Measurements from ENCODE around the gene CABP1. TPM values are rescaled to one million over a fixed set of nuclear protein-coding genes. Genes with fewer than 3 reads are reported as not detected.

The CABP1 gene
- total RNA-seq, 1 donor from 2014 or later: 4.2 TPM

DNA sequence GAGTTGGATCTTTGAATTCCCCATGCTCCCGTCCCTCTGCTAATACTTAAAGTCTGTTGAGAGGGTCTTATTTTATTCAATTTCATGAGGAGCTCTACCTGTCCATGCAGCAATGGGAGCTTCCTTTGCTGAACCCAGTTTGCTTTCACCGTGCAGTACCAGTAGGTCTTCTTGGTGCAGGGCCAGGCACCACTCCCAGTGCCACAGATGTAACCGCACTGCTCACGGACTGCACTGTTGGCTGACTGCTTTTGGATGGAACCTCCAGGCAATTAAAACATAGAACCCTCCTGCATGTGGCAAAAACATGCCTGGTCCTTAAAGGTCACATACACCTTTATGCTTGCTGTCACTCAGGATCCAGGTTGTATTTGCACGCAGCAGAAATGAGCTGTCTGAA lies 9.3 kb upstream of the CABP1 start:
- intact Hi-C loops (cut with micrococcal nuclease): no loop called here
- DNase-seq: no peak

DNA sequence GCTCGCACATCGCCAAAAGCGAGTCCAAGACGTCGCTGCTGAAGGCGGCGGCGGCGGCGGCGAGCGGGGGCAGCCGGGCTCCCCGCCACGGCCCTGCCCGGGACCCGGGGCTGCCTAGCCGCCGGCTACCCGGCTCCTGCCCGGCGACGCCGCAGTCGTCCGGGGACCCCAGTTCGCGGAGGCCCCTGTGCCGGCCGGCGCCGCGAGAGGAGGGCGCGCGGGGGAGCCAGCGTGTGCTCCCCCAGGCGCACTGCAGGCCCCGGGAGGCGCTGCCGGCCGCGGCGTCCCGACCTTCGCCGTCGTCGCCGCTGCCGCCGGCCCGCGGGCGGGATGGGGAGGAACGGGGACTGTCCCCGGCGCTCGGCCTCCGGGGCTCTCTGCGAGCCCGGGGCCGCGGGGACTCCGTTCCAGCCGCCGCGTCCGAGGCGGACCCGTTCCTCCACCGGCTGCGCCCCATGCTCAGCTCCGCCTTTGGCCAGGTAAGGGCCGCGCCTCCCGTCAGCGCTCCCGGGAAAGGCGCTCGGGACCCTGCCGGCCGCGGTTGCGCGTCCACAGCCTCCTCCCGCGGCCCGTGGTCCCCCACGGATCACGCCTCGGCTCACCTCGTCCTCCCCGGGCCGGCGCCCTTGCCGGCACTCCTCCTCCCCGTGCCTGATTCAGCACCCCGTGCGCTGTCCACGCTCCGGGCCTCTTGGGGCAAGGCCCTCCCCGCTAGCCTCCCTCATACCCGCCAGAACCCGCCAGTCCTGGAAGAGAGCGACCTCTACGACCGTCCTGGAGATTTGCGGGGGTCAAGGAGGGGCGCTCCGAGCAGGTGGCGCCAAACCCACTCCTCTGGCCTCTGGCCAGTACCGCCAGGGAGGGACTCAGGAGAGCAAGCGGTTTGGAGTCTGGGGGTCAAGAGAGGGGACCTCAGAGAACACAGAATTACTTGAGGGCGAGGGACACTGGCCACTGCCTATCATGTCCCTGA lies 721 bp downstream of the CABP1 start:
- intact Hi-C loops (cut with micrococcal nuclease): loop anchor here (10.0 kb wide), 1 partner anchor 334 kb away; the partner anchor contains the start of gene HNF1A
- DNase-seq: peak; percentile 43
- Histone ChIP-seq H3K27ac (replicated peaks) (no peak overlapping the region), H3K4me3 (peak overlapping the region; percentile 66), H3K27me3 (ENCODE audit: low read depth) (peaks cover 66% of the 10 kb centered on the region), H3K4me1 (peaks cover 15% of the 10 kb centered on the region), H3K9me3 (replicated peaks) (no peaks in the 10 kb centered on the region), H3K36me3 (no peaks in the 10 kb centered on the region)
- TF ChIP-seq, protein P1, sequence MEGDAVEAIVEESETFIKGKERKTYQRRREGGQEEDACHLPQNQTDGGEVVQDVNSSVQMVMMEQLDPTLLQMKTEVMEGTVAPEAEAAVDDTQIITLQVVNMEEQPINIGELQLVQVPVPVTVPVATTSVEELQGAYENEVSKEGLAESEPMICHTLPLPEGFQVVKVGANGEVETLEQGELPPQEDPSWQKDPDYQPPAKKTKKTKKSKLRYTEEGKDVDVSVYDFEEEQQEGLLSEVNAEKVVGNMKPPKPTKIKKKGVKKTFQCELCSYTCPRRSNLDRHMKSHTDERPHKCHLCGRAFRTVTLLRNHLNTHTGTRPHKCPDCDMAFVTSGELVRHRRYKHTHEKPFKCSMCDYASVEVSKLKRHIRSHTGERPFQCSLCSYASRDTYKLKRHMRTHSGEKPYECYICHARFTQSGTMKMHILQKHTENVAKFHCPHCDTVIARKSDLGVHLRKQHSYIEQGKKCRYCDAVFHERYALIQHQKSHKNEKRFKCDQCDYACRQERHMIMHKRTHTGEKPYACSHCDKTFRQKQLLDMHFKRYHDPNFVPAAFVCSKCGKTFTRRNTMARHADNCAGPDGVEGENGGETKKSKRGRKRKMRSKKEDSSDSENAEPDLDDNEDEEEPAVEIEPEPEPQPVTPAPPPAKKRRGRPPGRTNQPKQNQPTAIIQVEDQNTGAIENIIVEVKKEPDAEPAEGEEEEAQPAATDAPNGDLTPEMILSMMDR (IDR thresholded peaks at IDR 0.05; ENCODE audit: borderline replicate concordance): no peak

More for the DNA sequence above, 9.3 kb upstream of the CABP1 start:
- H3K4me1 ChIP-seq: no peaks in the 10 kb centered on the region
- H3K27ac ChIP-seq (replicated peaks): no peak overlapping the region
- no peaks in the 10 kb centered on the region for H3K36me3 ChIP-seq
- peaks cover 15% of the 10 kb centered on the region for H3K27me3 ChIP-seq (ENCODE audit: low read depth)
- TF ChIP-seq, protein P1 (IDR thresholded peaks at IDR 0.05; ENCODE audit: borderline replicate concordance): no peak
- H3K9me3 ChIP-seq (replicated peaks): no peaks in the 10 kb centered on the region
- H3K4me3 ChIP-seq: no peak overlapping the region

DNA sequence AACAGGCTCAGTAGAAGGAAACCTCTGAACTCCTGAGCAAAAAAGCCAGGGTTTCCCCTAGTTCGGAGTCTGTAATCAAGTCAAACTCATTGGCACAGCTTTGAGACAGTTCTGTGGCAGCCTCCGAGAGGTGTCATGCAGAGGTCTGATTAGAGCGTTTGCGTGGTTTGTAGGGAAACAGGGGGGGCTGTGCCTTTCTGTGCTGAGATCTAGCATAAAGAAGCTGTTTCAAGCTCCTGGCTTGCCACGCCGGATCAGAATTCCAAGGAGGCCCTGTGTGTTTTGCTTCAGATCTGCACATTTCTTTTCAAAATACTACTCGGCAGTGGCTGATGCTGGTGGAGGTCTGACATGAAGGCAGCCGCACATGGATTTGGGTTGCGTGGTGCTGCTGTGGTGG lies 1.7 kb downstream of the CABP1 start:
- no peak for DNase-seq
- Histone ChIP-seq H3K27me3 (ENCODE audit: low read depth) (peaks cover 66% of the 10 kb centered on the region), H3K27ac (replicated peaks) (no peak overlapping the region), H3K4me3 (no peak overlapping the region), H3K36me3 (no peaks in the 10 kb centered on the region), H3K4me1 (peaks cover 15% of the 10 kb centered on the region), H3K9me3 (replicated peaks) (no peaks in the 10 kb centered on the region)
- TF ChIP-seq, protein P1 (IDR thresholded peaks at IDR 0.05; ENCODE audit: borderline replicate concordance): no peak
- intact Hi-C loops (cut with micrococcal nuclease): loop anchor here (10.0 kb wide), 1 partner anchor 333 kb away; the partner anchor contains the start of gene HNF1A

DNA sequence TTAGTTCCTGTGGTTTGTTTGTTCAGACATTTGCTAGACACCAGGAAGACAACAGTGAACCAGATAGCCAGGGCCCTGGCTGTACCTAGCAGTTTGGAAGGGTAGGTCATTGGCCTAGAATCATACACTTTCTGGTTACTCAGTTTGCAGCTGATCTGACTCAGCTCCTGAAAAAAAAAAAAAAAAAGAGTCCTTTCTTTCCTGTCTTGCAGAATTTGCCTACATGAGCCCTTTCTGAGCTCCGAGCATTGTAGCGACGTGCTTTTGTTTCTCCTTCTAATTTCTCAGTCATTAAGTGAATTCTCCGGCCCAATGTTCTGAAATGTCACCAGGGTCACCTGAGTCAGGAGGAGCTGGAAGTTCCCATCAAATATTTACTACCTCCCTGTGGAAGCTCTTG lies 2.4 kb downstream of the CABP1 start:
- Histone ChIP-seq H3K36me3 (no peaks in the 10 kb centered on the region), H3K27me3 (ENCODE audit: low read depth) (peaks cover 66% of the 10 kb centered on the region), H3K9me3 (replicated peaks) (no peaks in the 10 kb centered on the region), H3K4me3 (no peak overlapping the region), H3K4me1 (peaks cover 15% of the 10 kb centered on the region), H3K27ac (replicated peaks) (no peak overlapping the region)
- intact Hi-C loops (cut with micrococcal nuclease): loop anchor here (10.0 kb wide), 1 partner anchor 332 kb away; the partner anchor contains the start of gene HNF1A
- TF ChIP-seq, protein P1 (IDR thresholded peaks at IDR 0.05; ENCODE audit: borderline replicate concordance): no peak
- no peak for DNase-seq

DNA sequence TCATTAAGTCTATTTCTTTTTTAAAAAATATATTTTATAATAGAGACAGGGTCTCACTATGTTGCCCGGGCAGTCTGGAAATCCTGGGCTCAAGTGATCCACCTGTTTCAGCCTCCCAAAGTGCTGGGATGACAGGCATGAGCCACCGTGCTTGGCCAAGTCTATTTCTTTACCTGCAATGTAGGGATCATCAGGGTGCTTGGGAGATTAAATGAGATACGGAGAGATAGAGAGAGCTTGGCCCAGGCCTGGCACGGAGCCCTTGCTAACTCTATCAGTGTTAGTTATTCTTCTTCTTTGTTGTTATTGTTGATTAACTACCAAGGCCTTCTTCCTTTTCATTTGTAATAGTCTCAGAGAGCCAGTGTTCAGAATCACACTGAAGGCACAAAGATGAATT lies 3.1 kb downstream of the CABP1 start:
- TF ChIP-seq, protein P1 (IDR thresholded peaks at IDR 0.05; ENCODE audit: borderline replicate concordance): no peak
- intact Hi-C loops (cut with micrococcal nuclease): loop anchor here (10.0 kb wide), 1 partner anchor 331 kb away; the partner anchor contains the start of gene HNF1A
- no peak overlapping the region for H3K27ac ChIP-seq (replicated peaks)
- no peak overlapping the region for H3K4me3 ChIP-seq
- H3K27me3 ChIP-seq (ENCODE audit: low read depth): peaks cover 66% of the 10 kb centered on the region
- no peaks in the 10 kb centered on the region for H3K36me3 ChIP-seq
- DNase-seq: no peak
- H3K4me1 ChIP-seq: peaks cover 17% of the 10 kb centered on the region
- H3K9me3 ChIP-seq (replicated peaks): no peaks in the 10 kb centered on the region

Measured in left ventricle myocardium inferior (tissue), 1 donor.